GM19463 (cell line): ENCODE measurements around the gene KAZN.

Experiments used
- ATAC-seq: cut with Tn5 transposase; IDR thresholded peaks from one replicate; pipeline ENCODE4 v1.9.1; 2021; ENCODE audit warnings: mild to moderate bottlenecking, moderate library complexity; ENCODE audit not compliant: unreplicated experiment

The KAZN gene

DNA sequence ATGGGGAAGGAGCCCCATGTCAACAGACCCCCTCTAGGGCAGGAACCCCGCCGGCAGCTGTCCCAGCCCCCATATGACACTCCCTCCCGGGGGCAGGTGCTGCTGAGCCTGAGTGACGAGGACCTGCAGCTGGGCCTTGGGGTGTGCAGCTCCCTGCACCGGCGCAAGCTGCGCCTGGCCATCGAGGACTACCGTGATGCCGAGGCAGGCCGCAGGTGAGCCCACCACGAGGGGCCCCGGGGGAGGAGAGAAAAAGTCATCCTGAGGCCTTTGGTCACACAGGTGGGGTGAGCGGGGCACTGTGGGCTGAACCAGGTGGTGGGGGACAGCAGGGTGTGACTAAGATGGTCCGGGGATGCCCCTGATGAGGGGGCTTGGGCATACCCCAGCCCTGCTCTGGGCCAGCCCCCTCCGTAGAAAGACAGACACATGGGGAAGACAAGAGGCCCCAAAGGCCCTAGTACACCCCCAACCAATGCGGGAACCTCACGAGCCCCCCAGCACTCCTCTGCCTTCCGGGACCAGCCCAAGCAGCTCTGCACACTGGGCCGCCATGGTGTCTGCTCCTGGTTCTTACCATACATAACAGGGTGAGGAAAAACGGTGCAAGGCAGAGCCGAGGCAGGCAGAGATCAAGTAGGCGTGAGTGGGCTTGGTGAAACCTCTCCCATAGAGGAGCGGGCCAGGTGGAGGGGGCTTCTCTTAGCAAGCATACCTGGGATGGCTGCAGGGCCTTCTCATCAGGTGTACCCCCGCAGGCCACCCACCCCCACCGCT is 496.4 kb downstream of the KAZN start:
- no peak for ATAC-seq

DNA sequence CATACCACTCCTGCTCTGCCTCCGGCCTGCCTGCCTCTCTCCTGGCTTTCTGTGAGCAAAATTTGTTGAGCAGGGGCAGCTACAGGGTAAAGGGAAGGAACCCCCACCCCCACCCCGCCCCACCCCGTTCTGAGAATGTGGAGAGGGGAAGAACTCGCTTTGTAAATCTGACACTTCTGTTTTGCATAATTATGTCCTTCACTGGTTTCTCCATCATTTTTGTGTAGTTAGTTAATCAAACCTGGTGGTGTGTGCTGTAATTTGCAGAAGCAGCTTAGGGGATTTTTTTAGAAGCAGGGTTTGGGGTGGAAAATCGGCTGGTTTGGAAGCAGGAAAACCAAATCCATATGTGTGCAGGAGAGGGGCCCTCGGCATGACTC is 497.0 kb downstream of the KAZN start:
- no peak for ATAC-seq

DNA sequence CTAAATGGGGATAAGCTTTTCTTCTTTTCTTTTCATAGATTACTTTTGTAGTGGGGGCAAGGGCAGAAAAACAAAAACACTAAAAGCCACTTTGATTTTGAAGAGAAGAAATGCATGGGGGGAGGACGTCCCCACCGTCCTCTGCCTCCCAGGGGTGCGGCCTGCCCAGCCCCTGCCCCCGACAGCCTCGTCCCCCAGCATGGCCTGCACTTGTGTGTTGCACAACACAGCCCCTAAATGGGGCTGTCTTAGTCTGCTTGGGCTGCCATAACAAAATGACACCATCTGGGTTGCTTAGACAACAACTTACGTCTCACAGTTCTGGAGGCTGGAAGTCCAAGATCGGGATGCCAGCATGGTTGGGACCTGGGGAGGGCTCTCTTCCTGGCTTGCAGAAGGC is 497.8 kb downstream of the KAZN start:
- ATAC-seq = no peak

DNA sequence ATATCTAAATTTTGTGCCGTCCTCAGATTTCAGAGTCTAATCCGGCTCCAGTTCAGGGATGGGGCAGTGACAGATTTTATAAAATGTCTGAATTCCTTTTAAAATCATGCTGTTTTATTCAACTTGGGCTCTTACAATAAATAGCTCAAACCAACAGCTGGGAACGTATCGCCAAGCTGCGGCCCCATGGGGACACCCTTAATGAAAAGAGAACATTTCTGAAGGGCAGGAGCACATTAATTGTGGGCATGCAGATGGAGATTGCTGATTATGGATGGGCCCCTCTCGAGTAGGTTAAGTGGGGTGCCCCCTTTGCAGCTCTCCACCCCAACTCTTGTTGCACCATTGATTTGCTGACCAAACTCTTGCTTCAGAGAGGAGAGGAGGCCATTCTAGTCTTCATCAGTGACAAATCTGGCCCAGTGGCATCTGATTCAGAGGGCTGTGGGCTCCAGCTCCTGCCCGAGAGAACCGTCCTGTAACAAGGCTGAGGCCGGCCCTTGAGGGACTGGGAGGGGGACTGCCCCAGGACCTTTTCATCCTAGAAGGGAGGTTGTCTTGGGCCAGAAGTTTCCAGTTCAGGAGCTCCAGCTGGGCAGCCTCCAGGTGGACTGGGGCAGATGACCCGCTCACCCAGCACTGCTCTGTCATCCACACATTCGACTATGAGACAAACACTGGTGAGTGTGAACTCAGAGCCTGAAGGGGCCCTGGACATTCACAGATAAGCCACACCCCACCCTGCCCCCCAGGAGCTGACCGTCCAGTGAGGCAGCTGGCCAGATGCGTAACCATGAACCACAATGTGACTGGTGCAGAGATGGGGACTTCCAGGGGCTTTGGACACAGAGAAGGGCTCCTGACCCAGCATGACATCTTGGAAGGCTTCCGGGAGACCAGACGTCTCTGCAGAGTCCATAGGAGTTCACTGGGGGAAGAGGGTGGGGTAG is 500.0 kb downstream of the KAZN start:
- no peak for ATAC-seq

DNA sequence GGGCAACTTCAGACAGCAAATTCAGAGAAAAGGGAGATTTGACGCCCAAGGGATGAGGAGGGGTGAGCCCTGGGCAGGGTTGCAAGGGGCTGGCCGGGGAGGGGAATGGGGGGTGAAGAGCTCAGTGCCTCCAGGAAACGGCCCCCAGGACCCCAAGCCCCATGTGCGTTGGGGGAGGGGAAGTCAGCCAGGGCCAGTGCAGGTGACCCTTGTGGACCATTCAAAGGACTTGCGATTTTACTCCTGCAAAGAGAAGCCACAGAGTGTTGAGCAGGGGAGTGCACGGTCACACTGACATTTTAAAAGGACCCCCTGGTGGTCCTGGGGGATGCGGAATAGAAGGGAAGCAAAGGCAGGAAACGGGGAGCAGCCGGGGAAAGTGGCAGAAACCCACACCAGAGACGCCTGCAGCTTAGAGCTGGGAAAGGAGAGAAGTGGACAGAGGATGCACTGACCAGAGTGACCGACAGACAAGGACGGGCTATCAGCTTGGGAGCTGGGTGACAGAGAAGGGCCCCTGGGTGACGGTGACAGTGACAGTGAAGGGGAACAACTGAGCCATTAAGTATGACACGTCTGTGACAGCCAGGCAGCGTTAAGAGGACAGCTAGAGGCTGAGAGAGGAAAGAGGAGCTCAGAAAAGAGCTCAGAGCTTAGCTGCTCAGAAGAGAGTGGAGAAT is 501.1 kb downstream of the KAZN start:
- ATAC-seq = no peak

DNA sequence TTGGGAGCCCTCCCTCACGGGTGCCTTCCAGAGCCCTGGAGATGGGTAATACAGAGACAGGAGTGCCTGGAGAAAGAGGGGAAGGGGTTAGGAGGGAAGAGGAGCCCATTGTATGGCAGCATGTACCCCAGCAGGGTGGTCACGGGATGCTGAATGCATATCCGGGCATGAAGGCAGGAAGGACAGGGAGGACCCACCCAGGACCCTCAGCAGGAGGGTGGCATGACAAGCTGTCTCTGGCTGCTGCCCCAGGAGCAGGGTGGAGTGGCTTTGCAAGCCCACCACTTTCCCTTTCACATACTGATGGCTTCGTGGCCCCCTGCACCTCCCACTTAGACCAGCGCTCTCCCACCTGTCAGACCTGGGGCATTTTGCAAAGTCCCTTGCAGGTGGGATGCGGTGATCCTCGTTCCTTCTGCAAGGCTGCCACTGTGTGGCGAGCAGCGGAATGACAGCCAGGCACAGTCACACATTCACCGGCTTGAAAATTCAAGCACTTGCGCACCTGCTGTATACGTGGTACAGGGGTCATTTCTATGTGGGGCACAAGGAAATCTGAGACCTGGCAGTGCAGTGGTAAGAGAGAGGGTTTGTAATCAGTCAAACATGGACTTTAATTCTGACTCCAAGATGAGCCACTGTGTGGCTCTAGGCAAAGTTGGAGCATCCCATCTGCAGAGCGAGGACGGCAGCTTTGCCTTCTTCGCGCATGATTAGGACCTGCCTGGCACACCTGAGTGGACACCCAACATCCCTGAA is 501.8 kb downstream of the KAZN start:
- ATAC-seq = no peak

DNA sequence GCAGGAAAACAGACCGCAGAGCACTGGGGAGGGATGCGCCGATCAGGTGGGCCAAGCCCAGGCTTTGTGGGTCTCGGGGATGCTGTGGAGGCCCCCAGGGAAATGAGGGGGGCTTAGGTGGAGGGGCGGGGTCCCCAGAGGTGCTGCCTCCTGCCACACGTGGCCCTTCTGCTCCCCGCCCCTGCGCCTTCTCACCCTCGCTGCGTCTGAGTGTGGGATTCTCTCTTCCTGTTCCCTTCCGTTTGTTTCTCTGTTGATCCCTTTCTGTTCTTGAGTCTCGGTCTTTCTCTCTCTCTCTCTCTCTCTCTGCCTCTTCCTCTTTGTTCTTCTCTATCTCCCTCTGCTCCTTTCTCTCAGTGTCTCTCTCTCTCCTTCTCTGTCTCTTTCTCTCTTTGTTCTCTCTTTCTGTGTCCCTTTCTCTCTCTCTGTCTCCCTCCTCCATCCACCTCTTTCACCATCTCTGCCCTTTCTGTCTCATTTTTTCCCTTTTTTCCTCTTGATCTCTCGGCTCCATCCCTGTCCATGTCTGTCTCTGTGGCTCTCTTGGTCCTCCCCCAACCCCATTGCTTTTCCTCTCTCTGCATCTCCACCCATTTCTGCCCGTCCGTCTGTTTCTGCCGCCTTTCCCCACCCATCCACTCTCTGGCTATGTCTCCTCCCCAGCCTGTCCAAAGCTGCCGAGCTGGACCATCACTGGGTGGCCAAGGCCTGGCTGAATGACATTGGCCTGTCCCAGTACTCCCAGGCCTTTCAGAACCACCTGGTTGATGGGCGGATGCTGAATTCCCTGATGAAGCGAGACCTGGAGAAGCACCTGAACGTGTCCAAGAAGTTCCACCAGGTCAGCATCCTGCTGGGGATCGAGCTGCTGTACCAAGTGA is 502.6 kb downstream of the KAZN start:
- ATAC-seq = no peak

DNA sequence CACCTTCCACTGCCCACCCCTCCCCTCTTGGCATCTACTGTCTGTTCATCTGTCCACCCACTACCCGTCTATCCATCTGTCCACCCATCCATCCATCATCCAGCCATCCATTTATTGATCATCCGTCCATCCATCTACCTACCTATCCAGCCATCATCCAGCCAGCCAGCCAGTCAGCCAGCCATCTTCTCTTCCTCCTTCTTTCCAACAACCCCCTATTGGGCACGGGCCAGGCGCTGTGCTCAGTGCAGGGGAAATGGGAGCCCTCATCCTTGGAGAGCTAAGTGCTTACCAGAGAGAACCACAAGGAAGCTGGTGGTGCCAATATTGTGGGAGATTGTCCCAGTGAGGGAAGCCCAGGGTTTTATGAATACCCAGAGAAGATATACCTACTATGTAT is 503.3 kb downstream of the KAZN start:
- no peak for ATAC-seq

DNA sequence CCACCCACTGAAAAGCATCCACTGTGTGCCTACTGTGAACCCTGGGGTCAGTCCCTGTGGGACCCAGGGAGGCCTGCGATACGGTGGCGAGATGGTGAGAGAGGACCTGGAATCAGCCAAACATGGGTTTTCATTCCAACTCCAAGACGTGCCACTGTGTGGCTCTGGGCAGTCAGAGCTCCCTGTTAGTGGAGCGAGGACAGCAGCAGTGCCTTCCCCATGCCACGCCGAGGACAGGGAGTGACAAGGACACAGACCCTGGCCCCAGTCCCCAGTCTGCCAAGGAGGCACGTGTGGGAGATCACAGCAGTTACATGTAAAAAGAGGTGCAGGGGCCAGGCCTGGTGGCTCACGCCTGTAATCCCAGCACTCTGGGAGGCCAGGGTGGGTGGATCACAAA is 504.2 kb downstream of the KAZN start:
- no peak for ATAC-seq

DNA sequence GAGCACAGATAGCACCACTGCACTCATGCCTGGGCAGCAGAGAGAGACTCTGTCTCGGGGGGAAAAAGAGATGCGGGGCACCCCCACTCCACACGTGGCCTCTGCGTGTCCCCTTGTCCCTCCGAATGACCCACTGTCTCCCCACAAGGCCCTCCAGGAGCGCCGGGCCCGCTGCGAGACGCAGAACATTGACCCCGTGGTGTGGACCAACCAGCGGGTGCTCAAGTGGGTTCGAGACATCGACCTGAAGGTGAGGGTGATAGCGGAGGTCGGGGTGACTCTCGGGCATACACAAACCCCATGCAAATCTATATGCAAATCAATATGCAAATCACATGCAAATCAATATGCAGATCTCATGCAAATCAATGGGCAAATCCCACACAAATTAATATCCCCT is 504.7 kb downstream of the KAZN start:
- ATAC-seq = no peak

DNA sequence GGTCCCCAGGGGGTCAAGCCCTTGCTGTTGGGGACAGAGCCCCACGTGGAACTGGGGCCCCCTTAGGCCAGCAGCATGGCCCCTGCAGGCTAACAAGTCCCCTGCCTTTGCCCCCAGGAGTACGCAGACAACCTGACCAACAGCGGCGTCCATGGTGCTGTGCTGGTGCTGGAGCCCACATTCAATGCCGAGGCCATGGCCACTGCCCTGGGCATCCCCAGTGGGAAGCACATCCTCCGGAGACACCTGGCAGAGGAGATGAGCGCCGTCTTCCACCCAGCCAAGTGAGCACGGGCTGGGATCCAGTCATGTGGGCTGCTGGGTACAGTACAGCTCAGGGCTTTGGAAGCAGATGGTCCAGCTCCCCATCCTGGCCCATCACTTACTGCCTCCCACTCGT is 505.4 kb downstream of the KAZN start:
- no peak for ATAC-seq

DNA sequence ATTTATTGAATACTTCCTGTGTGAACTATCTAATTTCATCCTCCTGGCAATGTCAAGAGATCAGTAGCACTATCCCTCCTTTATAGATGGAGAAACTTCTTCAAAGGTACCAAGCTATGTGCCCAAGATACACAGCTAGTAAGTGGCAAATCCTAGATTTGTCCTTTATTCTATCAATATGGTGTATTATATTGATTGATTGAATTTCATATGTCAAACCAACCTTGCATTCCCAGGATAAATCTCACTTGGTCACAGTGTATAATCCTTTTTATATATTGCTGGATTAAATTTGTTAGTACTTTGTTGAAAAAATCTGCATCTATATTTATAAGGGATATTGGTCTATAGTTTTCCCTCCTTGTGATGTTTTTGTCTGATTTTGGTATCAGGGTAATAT is 506.3 kb downstream of the KAZN start:
- no peak for ATAC-seq

DNA sequence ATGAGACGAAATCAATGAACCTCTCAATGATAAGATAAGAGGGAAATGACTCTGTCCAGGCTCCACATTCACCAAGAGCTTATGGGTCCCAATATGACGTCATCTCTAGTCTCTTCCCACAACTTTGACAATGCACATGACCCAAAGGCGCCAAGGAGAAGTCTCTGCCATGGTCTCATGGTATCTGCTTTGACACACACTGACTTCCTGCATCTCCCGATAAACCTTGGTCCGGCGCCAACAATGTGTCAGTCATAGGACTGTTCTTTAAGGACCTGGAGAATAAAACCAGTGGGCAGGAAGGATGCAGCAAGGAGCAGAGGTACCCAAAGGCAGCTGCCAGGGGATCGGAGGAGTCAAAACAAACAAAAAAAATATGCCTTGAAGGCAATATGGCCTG is 508.1 kb downstream of the KAZN start:
- no peak for ATAC-seq

DNA sequence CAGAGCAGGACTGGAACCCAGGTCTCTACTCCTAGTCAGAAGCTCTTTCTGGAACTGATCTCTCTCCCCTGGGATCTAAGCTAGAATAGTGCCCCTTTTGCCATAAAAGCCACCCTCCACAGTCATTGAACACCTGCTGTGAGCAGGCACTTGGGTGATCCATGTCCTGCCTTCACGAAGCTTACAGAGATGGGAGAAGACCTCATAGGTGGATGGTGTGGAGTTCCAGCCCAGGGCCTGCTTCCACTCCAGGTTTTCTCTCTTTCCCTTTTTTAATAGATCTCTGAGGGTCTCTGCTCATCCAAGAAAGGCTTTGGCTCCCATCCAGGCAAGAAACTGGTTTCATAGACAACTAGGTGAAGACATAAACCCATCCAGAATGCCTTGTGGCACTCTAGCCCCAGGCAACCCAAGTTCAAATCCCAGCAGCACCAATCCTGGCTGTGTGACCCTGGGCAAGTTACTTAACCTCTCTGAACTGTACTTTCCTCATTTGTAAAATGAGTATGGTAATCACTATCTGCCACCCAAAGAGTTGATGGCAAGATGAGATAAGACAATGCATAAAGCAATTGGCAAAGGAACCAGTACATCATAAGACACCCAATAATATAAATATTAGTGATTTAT is 508.7 kb downstream of the KAZN start:
- ATAC-seq = no peak

DNA sequence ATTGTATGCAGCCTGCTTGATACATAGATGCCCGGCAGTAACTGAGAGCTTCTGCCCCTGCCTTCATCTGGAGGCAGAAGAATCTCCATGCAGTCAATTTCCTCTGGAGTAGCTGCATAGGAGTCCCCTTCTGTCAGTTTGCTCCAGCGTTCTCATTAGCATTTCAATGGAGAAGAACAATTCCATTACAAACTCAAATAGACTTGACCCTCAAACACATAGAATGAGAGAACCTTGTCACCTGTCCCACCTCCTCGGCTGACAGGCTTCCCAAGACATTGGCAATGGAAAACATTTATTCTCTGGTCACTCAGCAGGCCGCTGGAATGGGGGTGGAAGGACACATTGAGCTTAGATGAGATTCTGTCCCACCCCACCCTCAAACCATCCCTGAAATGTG is 509.4 kb downstream of the KAZN start:
- ATAC-seq = no peak

DNA sequence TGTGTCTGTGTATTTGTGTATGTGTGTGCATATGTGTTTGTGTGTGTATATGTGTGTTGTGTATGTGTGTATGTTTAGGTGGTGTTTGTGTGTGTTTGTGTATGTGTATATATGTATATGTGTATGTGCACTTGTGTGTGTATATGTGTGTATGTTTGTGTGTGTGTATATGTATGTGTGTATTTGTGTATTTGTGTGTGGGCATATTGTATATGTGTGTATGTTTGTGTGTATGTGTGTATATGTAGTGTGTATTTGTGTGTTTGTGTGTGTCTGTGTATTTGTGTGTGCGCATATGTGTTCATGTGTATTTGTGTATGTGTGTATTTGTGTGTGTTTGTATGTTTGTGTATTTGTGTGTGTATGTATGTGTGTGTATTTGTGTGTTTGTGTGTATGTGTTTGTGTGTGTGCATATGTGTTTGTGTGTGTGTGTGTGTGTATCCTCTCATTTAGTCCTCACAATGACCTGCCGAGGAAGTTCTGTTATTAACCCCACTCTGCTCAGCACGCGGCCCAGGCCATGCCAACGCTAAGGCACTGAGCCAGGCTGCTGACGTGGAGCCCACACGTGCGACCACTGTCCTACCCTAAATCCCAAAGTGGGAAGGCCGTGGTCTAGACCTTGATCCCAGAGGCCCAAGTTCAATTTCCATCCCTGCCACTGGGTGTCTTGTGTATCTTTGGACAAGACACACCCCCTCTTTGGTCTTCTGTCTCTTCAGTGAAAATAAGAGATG is 511.8 kb downstream of the KAZN start:
- ATAC-seq = no peak

DNA sequence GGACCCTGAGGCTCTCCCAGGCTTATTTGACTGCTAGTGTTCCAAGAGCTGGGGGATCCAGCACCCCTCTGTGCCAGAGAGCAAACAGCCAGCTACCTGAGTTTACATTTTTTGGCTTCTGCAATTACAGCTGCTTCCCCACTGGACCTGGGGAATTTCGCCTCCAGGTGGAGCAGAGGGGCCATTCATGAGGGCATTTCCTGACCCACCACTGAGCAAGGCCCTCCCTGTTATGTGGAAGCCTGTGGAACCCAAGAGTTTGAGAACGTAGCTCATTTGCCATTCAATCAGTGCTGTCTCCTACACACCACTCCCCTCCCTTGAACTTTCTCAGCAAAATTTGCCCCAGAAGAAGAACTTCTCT is 512.4 kb downstream of the KAZN start:
- ATAC-seq = no peak

DNA sequence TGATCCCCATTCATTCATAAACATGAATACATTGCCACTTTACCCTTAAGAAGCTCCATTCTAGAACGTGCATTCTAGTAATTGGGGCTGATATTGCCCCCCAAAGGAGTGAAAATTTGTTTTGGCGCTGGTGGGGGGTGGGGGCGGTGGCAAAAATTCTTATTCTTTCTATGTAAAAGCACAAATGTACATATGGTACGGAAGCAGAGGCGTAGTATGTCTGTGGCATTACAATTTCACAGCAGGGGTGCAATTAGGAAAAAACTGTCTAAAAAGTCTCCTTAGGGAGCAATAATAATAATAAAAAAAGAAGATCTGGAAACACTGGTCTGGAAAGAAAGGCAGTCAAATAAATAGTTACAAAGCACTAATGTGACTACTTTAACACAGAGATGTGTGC is 514.7 kb downstream of the KAZN start:
- no peak for ATAC-seq

DNA sequence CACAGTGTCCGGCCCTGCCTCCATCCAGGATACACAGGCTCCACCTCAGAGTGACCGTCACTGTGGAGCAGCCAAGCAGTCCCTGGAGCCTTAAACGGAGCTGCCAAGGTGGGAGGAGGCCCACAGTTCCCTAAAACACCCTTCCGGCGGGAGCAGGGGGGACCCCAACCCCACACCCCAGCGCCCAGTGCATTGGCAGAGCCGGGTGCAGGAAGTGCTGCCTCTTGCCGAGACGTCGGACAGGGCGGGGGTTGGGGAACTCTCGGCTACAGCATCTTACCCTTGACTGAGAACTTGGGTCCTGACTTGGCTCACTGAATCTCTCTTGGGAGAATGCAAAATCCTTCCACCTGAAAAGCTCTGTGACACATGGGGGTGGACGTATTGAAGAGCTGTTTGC is 516.4 kb downstream of the KAZN start:
- ATAC-seq = no peak
